ENCODE data around the gene NATD1.

DNA sequence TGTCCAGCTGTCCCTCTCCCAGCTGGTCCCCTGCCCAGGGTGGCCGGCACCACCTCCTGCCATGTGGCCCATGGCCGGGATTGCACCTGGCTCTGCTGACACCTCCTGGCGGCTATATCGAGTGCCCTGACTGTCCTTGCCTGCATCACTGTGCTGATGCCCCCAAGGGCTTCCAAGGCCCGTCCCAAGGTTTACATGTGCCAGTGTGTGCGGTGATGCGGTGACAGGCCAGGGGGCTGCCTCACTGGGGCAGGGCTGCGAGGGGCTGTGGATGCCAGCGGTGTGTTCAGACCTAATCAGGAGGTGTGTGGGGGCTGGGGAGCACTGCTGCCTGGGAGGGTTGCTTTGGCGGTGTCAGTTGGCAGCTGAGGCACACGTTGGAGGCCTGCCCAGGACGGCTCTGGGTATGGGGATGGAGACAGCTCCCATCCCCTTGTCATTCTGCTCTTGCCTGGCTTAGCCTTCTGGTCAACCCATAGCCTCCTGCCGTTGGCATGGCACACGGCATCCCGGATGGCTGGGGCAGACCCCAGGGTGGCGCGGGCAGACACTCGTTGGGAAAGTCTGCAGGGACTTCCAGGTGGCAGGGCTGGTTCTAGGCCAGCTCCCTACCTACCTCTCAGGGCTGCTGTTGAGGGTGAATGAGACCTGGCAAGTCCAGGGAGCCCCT lies 36.8 kb upstream of the NATD1 start:
- TF ChIP-seq, protein P1, sequence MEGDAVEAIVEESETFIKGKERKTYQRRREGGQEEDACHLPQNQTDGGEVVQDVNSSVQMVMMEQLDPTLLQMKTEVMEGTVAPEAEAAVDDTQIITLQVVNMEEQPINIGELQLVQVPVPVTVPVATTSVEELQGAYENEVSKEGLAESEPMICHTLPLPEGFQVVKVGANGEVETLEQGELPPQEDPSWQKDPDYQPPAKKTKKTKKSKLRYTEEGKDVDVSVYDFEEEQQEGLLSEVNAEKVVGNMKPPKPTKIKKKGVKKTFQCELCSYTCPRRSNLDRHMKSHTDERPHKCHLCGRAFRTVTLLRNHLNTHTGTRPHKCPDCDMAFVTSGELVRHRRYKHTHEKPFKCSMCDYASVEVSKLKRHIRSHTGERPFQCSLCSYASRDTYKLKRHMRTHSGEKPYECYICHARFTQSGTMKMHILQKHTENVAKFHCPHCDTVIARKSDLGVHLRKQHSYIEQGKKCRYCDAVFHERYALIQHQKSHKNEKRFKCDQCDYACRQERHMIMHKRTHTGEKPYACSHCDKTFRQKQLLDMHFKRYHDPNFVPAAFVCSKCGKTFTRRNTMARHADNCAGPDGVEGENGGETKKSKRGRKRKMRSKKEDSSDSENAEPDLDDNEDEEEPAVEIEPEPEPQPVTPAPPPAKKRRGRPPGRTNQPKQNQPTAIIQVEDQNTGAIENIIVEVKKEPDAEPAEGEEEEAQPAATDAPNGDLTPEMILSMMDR (IDR thresholded peaks at IDR 0.05) = peak in 4 of 12 donors; percentile 4 to 38 (median 14)
- TF ChIP-seq POLR2A (IDR thresholded peaks at IDR 0.05) = no peak
